GM10266 (cell line): ENCODE data around the gene ARAP1.
A peak's percentile ranks its signal among the peaks of the same experiment; 100 is the strongest.

Experiments used
- DNase-seq: peaks from one replicate; pipeline ENCODE4 v3.0.0; 2012; ENCODE audit errors: extremely low spot score
- TF ChIP-seq, protein P1 (sequence below): IDR thresholded peaks from 2 replicates; pipeline ENCODE4 v1.5.1; 2012; ENCODE audit warnings: mild to moderate bottlenecking, low read depth; ENCODE audit not compliant: control insufficient read depth, insufficient read depth; ENCODE audit errors: missing control alignments

ARAP1 gene

DNA sequence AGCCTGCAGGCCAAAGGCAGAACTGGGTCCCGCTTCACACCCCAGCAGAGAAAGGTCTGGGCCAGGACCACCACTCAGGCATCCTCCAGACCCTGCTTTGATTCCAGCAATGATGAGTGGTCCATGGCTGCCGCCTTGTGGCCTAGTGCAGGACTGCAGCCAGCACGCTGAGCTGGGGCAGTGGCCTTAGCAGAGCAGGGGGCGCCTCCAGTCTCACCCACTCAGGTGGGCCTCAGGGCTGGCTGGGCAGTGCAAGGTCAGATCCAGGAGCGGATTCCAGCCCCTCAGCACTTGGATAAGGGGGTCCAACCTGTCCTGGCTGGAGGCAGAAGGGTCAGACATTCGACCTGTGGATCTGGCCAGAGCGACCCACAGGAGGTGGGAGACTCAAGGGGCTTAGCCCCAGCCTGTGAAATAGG lies 68.4 kb downstream of the ARAP1 start:
- TF ChIP-seq, protein P1, sequence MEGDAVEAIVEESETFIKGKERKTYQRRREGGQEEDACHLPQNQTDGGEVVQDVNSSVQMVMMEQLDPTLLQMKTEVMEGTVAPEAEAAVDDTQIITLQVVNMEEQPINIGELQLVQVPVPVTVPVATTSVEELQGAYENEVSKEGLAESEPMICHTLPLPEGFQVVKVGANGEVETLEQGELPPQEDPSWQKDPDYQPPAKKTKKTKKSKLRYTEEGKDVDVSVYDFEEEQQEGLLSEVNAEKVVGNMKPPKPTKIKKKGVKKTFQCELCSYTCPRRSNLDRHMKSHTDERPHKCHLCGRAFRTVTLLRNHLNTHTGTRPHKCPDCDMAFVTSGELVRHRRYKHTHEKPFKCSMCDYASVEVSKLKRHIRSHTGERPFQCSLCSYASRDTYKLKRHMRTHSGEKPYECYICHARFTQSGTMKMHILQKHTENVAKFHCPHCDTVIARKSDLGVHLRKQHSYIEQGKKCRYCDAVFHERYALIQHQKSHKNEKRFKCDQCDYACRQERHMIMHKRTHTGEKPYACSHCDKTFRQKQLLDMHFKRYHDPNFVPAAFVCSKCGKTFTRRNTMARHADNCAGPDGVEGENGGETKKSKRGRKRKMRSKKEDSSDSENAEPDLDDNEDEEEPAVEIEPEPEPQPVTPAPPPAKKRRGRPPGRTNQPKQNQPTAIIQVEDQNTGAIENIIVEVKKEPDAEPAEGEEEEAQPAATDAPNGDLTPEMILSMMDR, result peak; percentile 98
- peak; percentile 79 for DNase-seq

DNA sequence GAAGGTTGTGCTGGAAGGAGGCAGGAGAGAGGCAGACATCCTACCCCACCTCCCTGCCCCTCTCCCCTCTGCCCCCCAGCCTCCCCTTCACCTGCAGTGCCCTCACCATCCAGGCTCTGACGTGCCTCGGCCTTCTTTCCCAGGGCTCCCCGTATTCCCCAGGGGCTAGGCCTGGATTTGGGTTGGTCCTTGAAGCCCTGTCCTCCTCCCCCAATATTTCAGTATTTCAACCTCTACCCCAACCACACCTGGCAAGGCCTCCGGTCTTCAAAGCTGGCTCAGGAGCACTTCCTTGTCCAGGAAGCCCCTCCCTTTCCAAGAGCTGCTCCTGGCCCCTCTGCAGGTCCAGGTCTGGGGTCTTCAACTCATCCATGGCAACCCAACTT lies 69.4 kb downstream of the ARAP1 start:
- no peak for DNase-seq
- TF ChIP-seq, protein P1, result no peak

DNA sequence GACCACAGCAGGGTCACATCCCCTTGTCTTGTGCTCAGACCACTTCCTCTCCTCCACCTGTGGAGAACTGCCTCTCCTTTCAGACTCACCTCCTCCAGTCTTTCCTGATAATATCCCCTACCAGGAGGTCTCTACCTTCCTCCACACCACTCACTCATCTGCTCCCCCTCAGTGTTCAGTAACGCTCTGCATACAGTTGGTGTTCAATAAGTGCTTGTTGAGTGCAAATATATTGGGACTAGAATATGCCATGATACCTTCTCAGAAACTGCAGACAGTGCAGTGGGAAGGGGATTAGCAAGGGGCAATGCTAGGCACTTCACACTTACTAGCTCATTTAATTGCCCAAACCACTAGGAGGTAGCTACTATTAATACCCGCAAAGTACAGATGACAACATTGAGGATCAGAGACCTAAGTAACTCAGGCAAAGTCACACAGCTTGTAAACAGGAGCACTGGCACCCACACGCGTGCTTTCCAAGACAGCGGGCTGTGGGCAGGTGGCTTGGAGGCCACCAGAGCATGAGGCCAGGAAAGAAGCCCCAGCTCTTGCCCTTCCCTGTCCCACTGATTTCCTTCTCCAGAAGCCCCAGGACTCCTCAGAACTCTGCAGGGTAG lies 69.9 kb downstream of the ARAP1 start:
- no peak for DNase-seq
- TF ChIP-seq, protein P1, result no peak

DNA sequence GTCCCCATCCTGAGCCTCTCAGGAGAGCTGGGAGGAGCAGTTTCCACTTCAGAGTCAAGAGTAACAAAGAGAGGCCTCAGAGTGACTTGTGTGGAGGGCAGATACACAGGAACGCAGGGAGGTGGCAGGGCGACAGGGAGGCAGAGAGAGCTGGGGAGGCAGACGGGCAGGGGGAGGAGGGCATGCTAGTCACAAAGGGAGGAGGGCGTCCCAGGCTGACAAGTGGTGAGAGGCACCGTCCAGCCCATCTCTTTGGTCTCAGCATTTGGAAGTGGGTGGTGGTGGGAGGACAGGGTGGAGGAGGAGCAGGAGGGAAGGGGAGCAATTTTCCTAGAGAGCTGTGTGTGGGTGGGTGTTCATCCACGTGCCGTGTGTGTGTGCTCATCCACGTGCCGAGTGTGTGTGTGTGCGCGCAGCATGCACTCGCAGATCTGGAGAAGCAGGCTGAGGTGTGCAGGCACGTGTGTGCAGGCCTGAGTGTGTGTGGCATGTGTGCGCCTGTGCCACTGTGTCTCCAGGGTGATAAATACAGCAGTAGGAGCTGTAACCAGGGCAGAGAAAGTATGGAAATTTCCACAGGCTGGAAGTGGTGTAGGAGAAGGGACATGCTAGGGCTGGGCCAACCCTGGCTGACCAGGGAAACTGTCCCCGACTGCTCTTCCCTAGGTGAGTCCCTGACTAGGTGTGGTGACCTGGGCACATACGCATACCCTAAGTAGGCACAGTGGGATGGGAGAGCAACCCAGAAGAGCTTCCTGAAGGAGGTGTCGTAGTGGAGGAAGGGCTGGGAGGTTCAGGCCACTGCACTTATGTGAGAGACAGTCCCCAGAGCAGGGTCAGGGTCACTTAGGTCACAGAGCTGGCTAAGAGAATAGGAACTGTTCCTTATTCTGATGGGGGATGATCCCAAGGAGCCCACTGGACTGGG lies 70.7 kb downstream of the ARAP1 start:
- DNase-seq, result no peak
- TF ChIP-seq, protein P1, result no peak

DNA sequence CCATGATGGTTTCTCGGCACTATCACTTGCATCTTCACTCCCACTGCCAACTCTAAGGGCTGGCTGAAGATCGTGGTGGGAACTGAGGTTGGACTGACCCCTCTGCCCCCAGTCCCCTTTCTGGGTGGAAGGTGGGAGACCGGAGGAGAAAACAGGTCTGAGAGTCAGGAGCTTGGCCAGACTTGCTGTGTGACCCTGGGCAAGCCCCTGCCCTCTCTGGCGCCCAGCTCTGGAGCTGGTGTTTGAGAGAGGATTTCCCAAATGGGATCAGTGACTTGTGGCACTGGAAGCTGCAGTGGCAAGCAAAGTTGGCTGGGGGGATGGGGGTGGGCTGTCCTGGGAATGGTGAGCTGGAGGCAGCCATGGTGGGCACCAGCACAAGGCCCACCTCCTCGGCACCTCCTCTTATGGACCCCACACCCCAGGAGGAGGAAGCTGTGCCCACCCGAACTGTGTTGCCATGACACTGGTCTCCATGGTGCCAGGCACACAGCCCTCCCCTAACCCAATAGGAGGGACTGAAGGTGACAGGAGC lies 71.5 kb downstream of the ARAP1 start:
- DNase-seq, result no peak
- TF ChIP-seq, protein P1, result no peak

DNA sequence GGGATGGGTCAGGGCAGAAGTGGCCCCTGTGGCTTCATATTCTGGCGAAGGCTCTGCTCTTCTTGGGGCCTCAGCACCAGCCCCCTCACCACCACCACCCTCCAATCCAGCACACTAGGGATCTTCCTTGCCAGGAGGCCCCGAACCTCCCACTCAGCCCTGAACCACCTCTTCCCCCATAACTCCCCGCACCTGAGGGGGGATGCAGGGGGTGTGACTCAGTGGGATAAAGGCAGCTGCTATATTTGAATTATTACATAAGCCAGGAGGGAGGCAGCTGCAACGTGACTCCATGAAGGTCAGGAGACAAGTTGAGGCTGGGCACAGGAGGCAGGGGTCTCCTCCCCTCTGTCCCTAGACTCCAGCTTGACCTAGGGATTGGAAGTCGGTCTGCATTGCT lies 72.3 kb downstream of the ARAP1 start:
- TF ChIP-seq, protein P1, result no peak

DNA sequence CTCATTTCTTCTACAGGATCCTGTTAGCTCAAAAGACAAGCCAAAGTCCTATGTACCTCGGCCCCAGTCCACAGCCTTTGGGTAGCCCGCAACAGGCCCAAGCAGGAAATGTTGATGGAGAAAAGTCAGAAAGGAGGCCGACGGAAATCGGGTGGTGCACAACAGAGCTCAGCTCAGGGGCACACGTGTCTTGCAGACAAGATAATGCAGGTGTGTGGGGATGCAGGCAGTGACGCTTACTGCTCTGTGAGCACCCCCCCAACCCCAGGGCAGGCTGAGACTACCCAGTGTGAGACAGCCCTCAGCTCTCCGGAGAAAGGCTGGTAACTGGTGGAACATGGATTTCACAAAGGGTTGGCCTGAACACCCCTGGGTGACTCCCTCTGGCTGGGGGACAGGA lies 73.7 kb downstream of the ARAP1 start:
- no peak for DNase-seq
- TF ChIP-seq, protein P1, result no peak

More for the DNA sequence above, 72.3 kb downstream of the ARAP1 start:
- DNase-seq, result no peak
